Fibroblast of the aortic adventitia (primary cell): Measurements from ENCODE around the gene TMEM147. TPM values are rescaled to one million over a fixed set of nuclear protein-coding genes. Genes with fewer than 3 reads are reported as not detected.

Experiments used
- DNase-seq: peaks from one replicate; pipeline ENCODE4 v3.0.0-alpha.2; 2010; ENCODE audit warnings: low read depth
- H3K4me3 ChIP-seq: 2 replicates; pipeline ENCODE4 v1.5.1; 2011; ENCODE audit warnings: low read depth, mild to moderate bottlenecking, control low read depth, low read length, moderate library complexity
- CTCF ChIP-seq: IDR thresholded peaks from 2 replicates; pipeline ENCODE4 v1.5.1; 2011; ENCODE audit warnings: mild to moderate bottlenecking, low read length, control low read depth, inconsistent platforms; ENCODE audit not compliant: insufficient read depth
- total RNA-seq: library from RNA; depleted of rRNA; stranded (reverse); fragments of >200 nt; gene quantifications from 2 replicates; pipeline ENCODE4 v1.2.3, GENCODE V29; 2012; ENCODE audit warnings: low replicate concordance

Gene TMEM147
- total RNA-seq, 1 donor, result 63.7 TPM

DNA sequence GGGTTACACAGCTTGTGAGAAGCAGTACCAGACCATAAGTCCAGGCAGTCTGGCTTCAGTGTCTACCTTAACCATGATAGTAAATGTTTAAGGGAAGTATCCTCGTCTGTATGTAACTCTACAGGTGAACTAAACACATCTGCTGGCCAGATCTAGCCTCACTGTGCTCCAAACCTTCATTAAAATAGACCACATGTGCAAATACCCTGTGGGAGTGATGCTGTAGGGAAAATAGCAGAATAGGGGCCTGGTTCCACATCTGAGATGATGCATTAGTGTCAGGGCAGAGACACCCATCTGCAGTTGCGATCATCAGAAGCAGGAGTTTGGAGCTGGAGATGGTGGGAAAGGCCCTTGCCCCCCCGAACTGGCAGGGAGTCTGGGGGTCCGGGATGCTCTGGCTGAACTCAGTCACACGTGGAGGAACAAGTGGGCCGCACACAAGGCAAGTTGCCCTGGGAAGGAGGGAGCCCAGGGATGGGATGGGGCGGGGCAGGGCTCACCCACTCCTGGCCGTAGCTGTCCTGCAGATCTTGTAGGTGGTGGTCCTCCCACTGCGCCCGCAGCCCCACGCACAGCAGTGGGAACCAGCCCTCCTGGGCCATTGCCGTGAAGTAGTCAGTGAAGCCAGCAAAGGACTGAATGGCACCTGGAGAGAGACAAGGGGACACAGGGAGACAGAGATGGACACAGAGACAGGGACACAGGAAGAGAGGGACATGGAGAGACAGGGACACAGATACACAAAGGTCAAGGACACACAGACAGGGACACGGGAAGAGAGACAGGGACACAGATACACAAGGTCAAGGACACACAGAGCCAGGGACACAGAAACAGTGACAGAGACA lies 7.3 kb downstream of the TMEM147 start:
- no peak for DNase-seq
- no peak overlapping the region for H3K4me3 ChIP-seq
- no peak for TF ChIP-seq CTCF

GRCh38 chr19:35553385-35554000 lies 8.1 kb downstream of the TMEM147 start:
- no peak for TF ChIP-seq CTCF
- DNase-seq, result no peak
- H3K4me3 ChIP-seq, result no peak overlapping the region

- no peak overlapping the region for H3K4me3 ChIP-seq
- TF ChIP-seq CTCF, result no peak
- no peak for DNase-seq
These were observed 8.7 kb downstream of the TMEM147 start for GRCh38 chr19:35554076-35554475.

DNA sequence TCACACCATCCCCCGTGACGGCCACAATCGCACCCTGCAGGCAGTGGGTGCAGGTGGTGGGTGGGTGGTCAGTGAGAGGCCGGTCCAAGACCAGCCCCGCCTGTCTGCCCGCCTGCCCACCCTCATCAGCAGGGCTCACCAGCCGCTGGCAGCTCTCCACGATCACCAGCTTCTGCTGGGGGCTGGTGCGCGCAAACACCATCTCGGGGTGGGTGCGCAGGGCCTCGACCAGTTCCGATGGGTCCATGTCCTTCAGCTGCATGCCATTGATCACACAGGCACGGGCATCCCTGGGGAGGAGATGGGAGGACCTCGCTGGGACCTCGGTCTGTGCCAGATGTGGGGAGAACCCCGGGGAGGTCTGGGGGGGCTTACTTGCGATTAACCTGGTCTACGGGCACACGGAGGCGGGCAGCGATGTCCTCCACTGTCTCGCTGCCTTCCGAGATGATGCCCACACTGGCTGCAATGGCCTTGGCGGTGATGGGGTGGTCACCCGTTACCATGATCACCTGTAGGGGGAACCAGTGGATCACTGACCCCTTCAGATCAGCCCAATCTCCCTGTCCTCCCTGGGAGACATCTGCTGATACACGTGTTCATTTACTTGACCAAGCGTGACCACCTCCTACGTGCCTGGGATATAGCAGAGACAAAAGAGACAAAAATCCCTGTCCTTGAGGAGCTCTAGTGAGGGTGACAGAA lies 10.0 kb downstream of the TMEM147 start:
- TF ChIP-seq CTCF, result peak; percentile 25
- H3K4me3 ChIP-seq, result no peak overlapping the region
- DNase-seq, result peak; percentile 29

- DNase-seq, result no peak
- TF ChIP-seq CTCF, result no peak
- H3K4me3 ChIP-seq, result no peak overlapping the region
These were observed 10.7 kb downstream of the TMEM147 start for GRCh38 chr19:35556025-35556590.

DNA sequence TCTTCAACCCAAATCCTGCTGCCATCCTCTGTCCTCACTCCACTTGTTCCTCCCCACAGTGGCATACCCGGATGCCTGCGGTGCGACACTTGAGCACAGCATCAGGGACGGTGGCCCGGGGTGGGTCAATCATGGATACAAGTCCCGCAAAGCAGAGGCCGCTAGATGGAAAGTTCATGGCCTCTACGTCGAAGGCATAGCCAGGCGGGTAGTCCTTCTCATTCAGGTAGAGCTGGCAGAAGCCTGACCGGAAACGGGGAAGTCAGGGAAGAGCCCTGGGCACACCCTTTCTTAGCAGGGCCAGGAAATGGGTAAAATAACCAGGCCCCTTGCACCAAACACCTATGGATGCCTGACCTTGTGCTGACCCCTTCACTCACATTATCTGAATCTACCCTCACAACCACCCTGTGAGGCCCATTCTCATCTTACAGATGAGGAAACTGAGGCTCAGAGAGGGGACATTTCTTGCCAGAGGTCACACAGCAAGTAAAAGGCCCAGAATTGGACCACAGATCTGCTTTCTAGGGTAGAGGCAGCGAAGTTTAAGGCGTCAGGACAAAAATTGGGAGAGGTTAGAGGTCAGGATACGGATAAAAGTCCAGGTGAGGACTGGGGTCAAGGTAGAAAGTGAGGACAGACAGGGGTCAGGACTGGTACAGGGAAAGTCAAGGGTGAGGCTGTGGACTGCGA lies 11.6 kb downstream of the TMEM147 start:
- no peak overlapping the region for H3K4me3 ChIP-seq
- TF ChIP-seq CTCF, result no peak
- DNase-seq, result no peak
